Endothelial cell of umbilical vein (primary cell): ENCODE data around the gene USP30. TPM values are rescaled to one million over a fixed set of nuclear protein-coding genes. Genes with fewer than 3 reads are reported as not detected.

Experiments used
- BruUV-seq: library from RNA; stranded (reverse); fragments of 400-500 nt; replicated peaks from 2 replicates; lab custom pipeline; 2021; lab: Mats Ljungman, UMichigan
- CTCF ChIA-PET: fragments of 300-600, 350-600 bp; sonication (Branson Sonifier 250); formaldehyde crosslinking; loops from one replicate; lab custom pipeline; 2021; ENCODE audit warnings: antibody characterized with exemption, inconsistent platforms; lab: Charles Lee
- POLR2A ChIA-PET: fragments of 300-600, 350-600 bp; sonication (Branson Sonifier 250); formaldehyde crosslinking; loops from one replicate; lab custom pipeline; 2021; ENCODE audit warnings: antibody characterized with exemption, inconsistent platforms; lab: Charles Lee
- DNase-seq: peaks from one replicate; pipeline ENCODE4 v3.0.0-alpha.2; 2011; ENCODE audit warnings: low read depth, low spot score
- FAIRE-seq: peaks from 2 replicates; lab custom pipeline; 2011; peaks lifted over from hg19 to GRCh38; lab: Jason Lieb, UNC
- H2AFZ ChIP-seq: 2 replicates; pipeline ENCODE4 v1.6.0; 2012; ENCODE audit warnings: low read depth, low read length, control low read depth, inconsistent platforms
- H3K27ac ChIP-seq: 2 replicates; pipeline ENCODE4 v1.5.1; 2011; ENCODE audit warnings: low read depth, mild to moderate bottlenecking, control low read depth, low read length, moderate library complexity; ENCODE audit not compliant: insufficient read depth
- H3K27me3 ChIP-seq, 2 experiments: 2 replicates each; pipeline versions ENCODE4 v1.6.0 to v1.6.1; 2011; ENCODE audit warnings: low read length in 2 of 2, mixed read lengths in 1 of 2; ENCODE audit not compliant: control insufficient read depth in 2 of 2, insufficient read depth in 2 of 2
- H3K36me3 ChIP-seq, 2 experiments: 2 replicates in 1 of 2; 3 replicates in 1 of 2; pipeline ENCODE4 v1.5.1; 2011; ENCODE audit warnings: low read length in 2 of 2, mild to moderate bottlenecking in 1 of 2, moderate library complexity in 1 of 2; ENCODE audit not compliant: control insufficient read depth in 2 of 2, insufficient read depth in 2 of 2; ENCODE audit errors: extremely low read depth in 1 of 2
- H3K4me1 ChIP-seq: 3 replicates; pipeline ENCODE4 v1.5.1; 2011; ENCODE audit warnings: mild to moderate bottlenecking, low read length; ENCODE audit not compliant: control insufficient read depth, insufficient read depth; ENCODE audit errors: extremely low read depth
- H3K4me2 ChIP-seq: 2 replicates; pipeline ENCODE4 v1.6.1; 2011; ENCODE audit warnings: low read length, control low read depth, mixed read lengths; ENCODE audit not compliant: insufficient read depth
- H3K4me3 ChIP-seq, 3 experiments: fragments of 200-600 bp in 1 of 3; sonication (generic), shearing (Covaris generic) in 1 of 3; replicated peaks in 1 of 3; 2 replicates each; pipeline ENCODE4 v1.5.1; 2011 to 2016; ENCODE audit warnings: control low read depth in 3 of 3, low read length in 3 of 3, mild to moderate bottlenecking in 2 of 3, inconsistent platforms in 1 of 3, low read depth in 1 of 3, moderate library complexity in 1 of 3; ENCODE audit not compliant: insufficient read depth in 1 of 3
- H3K79me2 ChIP-seq: 2 replicates; pipeline ENCODE4 v1.6.0; 2012; ENCODE audit warnings: low read length, inconsistent platforms; ENCODE audit not compliant: control insufficient read depth, insufficient read depth
- H3K9ac ChIP-seq: replicated peaks from 2 replicates; pipeline ENCODE3; 2011; ENCODE audit warnings: low read length, control low read depth; ENCODE audit not compliant: insufficient read depth; ENCODE audit errors: extremely low read depth
- H3K9me1 ChIP-seq: replicated peaks from 3 replicates; pipeline ENCODE4 v1.6.0; 2011; ENCODE audit warnings: mild to moderate bottlenecking, low read length; ENCODE audit not compliant: control insufficient read depth, insufficient read depth; ENCODE audit errors: extremely low read depth
- H3K9me3 ChIP-seq: replicated peaks from 2 replicates; pipeline ENCODE4 v1.5.1; 2012; ENCODE audit warnings: low read length, inconsistent platforms; ENCODE audit not compliant: control insufficient read depth, insufficient read depth
- H4K20me1 ChIP-seq: replicated peaks from 2 replicates; pipeline ENCODE3; 2011; ENCODE audit warnings: mild to moderate bottlenecking, low read length; ENCODE audit not compliant: control insufficient read depth, insufficient read depth; ENCODE audit errors: extremely low read depth
- CTCF ChIP-seq, 2 donors: IDR thresholded peaks; 1 replicate in 1 of 2; 2 replicates in 1 of 2; pipeline ENCODE4 v1.5.1; 2011; ENCODE audit warnings: low read length in 2 of 2, mild to moderate bottlenecking in 2 of 2, moderate library complexity in 2 of 2, control low read depth in 1 of 2, inconsistent platforms in 1 of 2, low read depth in 1 of 2; ENCODE audit not compliant: insufficient read depth in 1 of 2; ENCODE audit errors: extremely low read depth in 1 of 2
- EZH2 ChIP-seq: IDR thresholded peaks from 2 replicates; pipeline ENCODE4 v1.6.1; 2012; ENCODE audit warnings: borderline replicate concordance, low read depth, mild to moderate bottlenecking, moderate library complexity, low read length, inconsistent platforms; ENCODE audit not compliant: severe bottlenecking
- FOS ChIP-seq: IDR thresholded peaks from 2 replicates; pipeline ENCODE4 v1.6.1; 2011; ENCODE audit warnings: mild to moderate bottlenecking, low read length, moderate library complexity, borderline replicate concordance; ENCODE audit not compliant: insufficient read depth
- GATA2 ChIP-seq: IDR thresholded peaks from 2 replicates; pipeline ENCODE4 v1.7.0; 2011; ENCODE audit warnings: low read depth, mild to moderate bottlenecking, moderate library complexity, mixed read lengths, low read length; ENCODE audit not compliant: insufficient read length, insufficient read depth
- JUN ChIP-seq: IDR thresholded peaks from 2 replicates; pipeline ENCODE4 v1.6.1; 2011; ENCODE audit warnings: borderline replicate concordance, low read depth; ENCODE audit not compliant: insufficient read length, insufficient read depth
- dilution Hi-C: fragments of 300-500 bp; cut with MboI; formaldehyde crosslinking; loops from one replicate; pipeline ENCODE4 v1.15.0; 2019; ENCODE audit warnings: low sequenced_read_pairs; ENCODE audit not compliant: extremely low pct_ligation_motif_present
- intact Hi-C: fragments of 100-400 bp; cut with micrococcal nuclease; formaldehyde crosslinking; loops from one replicate; pipeline ENCODE4 v1.10.0; 2022
- polyA plus RNA-seq, 4 experiments: library from polyadenylated mRNA; depleted of rRNA in 3 of 4; stranded (reverse) in 3 of 4; unstranded in 1 of 4; fragments of >200 nt; gene quantifications; 2 replicates each; pipeline versions ENCODE4 v1.2.1 to v1.2.3, GENCODE V29; 2011 to 2012; ENCODE audit warnings: missing spikeins in 1 of 4
- total RNA-seq: library from RNA; stranded (reverse); gene quantifications from 2 replicates; pipeline ENCODE4 v1.2.3, GENCODE V29; 2021
- TF ChIP-seq, protein P1 (sequence below): IDR thresholded peaks from 2 replicates; pipeline ENCODE4 v1.6.1; 2011; ENCODE audit not compliant: insufficient read depth, insufficient read length

The USP30 gene
- total and polyA plus RNA-seq, 2 donors (not counting 3 experiments of a cell fraction or from before 2014, with no cell fraction given): 14.2 to 24.3 TPM

GRCh38 chr12:109114644-109115043 is 62.3 kb downstream of the USP30 start:
- ChIA-PET CTCF (interaction anchor here (1.1 kb wide), 1 partner anchor 271 kb away, joined by 3 read pairs; no protein-coding TSS in a partner anchor), POLR2A (no interaction called here)
- no peak for FAIRE-seq
- peaks cover 12% of the 10 kb centered on the region for H3K4me1 ChIP-seq
- no peaks in the 10 kb centered on the region for H3K27me3 ChIP-seq
- dilution Hi-C loops: no loop called here
- no peak overlapping the region for H3K4me3 ChIP-seq
- H3K9me1 ChIP-seq: no peaks in the 10 kb centered on the region
- no peak for DNase-seq
- no peaks in the 10 kb centered on the region for H4K20me1 ChIP-seq
- no TSS peak for BruUV-seq
- H3K79me2 ChIP-seq: no peaks in the 10 kb centered on the region
- TF ChIP-seq GATA2 (no peak), JUN (no peak), FOS (no peak), EZH2 (no peak), CTCF (IDR thresholded peaks at IDR 0.05; ENCODE audit: extremely low read depth in 1 of 2, insufficient read depth in 1 of 2, low read depth in 1 of 2, low read length in 2 of 2) (no peak)
- TF ChIP-seq, protein P1, sequence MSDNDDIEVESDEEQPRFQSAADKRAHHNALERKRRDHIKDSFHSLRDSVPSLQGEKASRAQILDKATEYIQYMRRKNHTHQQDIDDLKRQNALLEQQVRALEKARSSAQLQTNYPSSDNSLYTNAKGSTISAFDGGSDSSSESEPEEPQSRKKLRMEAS: no peak
- no peak overlapping the region for H3K9ac ChIP-seq
- intact Hi-C loops: loop anchor here (5.0 kb wide), 2 partner anchors 148 to 552 kb away; partner anchors contain the start of genes ISCU and SART3
- no peak overlapping the region for H3K4me2 ChIP-seq
- H2AFZ ChIP-seq: no peak overlapping the region
- peaks cover 0 to 2% of the 10 kb centered on the region in 2 experiments for H3K36me3 ChIP-seq
- no peaks in the 10 kb centered on the region for H3K9me3 ChIP-seq
- H3K27ac ChIP-seq: no peak overlapping the region
